Measurements from ENCODE around the gene PRKX. TPM values are rescaled to one million over a fixed set of nuclear protein-coding genes. Genes with fewer than 3 reads are reported as not detected.

The PRKX gene
- total and polyA plus RNA-seq, 2 of the 13 experiments (the other 11 are each of a cell fraction or from before 2014, with no cell fraction given), result 0.01 to 0.15 TPM

GRCh38 chrX:3603026-3603661 lies 110.3 kb downstream of the PRKX start (continued):
- TF ChIP-seq, protein P1, sequence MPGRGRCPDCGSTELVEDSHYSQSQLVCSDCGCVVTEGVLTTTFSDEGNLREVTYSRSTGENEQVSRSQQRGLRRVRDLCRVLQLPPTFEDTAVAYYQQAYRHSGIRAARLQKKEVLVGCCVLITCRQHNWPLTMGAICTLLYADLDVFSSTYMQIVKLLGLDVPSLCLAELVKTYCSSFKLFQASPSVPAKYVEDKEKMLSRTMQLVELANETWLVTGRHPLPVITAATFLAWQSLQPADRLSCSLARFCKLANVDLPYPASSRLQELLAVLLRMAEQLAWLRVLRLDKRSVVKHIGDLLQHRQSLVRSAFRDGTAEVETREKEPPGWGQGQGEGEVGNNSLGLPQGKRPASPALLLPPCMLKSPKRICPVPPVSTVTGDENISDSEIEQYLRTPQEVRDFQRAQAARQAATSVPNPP (CRISPR knock-in tag; IDR thresholded peaks at IDR 0.05), result no peak
- no peak for TF ChIP-seq ZNF383 (CRISPR knock-in tag; IDR thresholded peaks at IDR 0.05; ENCODE audit: borderline replicate concordance)
- TF ChIP-seq ARHGAP35 (CRISPR knock-in tag; IDR thresholded peaks at IDR 0.05; ENCODE audit: borderline replicate concordance), result no peak
- TF ChIP-seq ZNF274 (CRISPR knock-in tag; IDR thresholded peaks at IDR 0.05), result no peak
- TF ChIP-seq NR2F6 (IDR thresholded peaks at IDR 0.05), result no peak
- TF ChIP-seq NR2F6 (CRISPR knock-in tag; IDR thresholded peaks at IDR 0.05), result no peak
- no peak for TF ChIP-seq ZNF816 (CRISPR knock-in tag; IDR thresholded peaks at IDR 0.05; ENCODE audit: borderline replicate concordance)

GRCh38 chrX:3599802-3600430 lies 113.5 kb downstream of the PRKX start:
- in situ Hi-C loops (cut with HindIII; ENCODE audit: extremely low pct_ligation_motif_present, low pct_unique_long_range_greater_than_20kb), result no loop called here
- ATAC-seq (no peak), DNase-seq (ENCODE audit: low spot score) (no peak), FAIRE-seq (no peak)
- H2AFZ ChIP-seq (ENCODE audit: low read length), result no peak overlapping the region
- POLR2A ChIA-PET, result no interaction called here
- H3K27ac ChIP-seq (ENCODE audit: extremely low read length, insufficient read depth, low read length), result no peak overlapping the region
- H4K20me1 ChIP-seq (ENCODE audit: insufficient read depth, low read length), result no peaks in the 10 kb centered on the region
- CTCF ChIA-PET (ENCODE audit: low intra/inter-chr PET ratio, low total read pairs), result no interaction called here
- no peaks in the 10 kb centered on the region for H3K36me3 ChIP-seq (replicated peaks in 1 of 2; ENCODE audit: control insufficient read depth in 1 of 2, insufficient read depth in 2 of 2, low read length in 2 of 2)
- WGBS (ENCODE audit: low lambda C conversion rate), result 17% methylated on average over 7 of the region's 7 CpGs
- H3K9me3 ChIP-seq (ENCODE audit: low read length), result no peaks in the 10 kb centered on the region
- no peaks in the 10 kb centered on the region for H3K27me3 ChIP-seq (ENCODE audit: control insufficient read depth in 1 of 2, insufficient read depth in 2 of 2, low read length in 2 of 2)
- no peak overlapping the region for H3K4me3 ChIP-seq (replicated peaks in 1 of 3; ENCODE audit: insufficient read depth in 1 of 3, low read depth in 2 of 3, low read length in 3 of 3)
- H3K4me1 ChIP-seq (ENCODE audit: insufficient read depth, low read length), result no peaks in the 10 kb centered on the region
- intact Hi-C loops (cut with micrococcal nuclease; ENCODE audit: unreplicated experiment), result no loop called here
- BruUV-seq (replicated peaks), result no TSS peak
- H3K9ac ChIP-seq (ENCODE audit: insufficient read depth, low read depth, low read length), result no peak overlapping the region
- H3K79me2 ChIP-seq (ENCODE audit: insufficient read depth, low read length), result no peaks in the 10 kb centered on the region
- H3K4me2 ChIP-seq (ENCODE audit: low read depth, low read length), result no peak overlapping the region
- TF ChIP-seq, protein P2, sequence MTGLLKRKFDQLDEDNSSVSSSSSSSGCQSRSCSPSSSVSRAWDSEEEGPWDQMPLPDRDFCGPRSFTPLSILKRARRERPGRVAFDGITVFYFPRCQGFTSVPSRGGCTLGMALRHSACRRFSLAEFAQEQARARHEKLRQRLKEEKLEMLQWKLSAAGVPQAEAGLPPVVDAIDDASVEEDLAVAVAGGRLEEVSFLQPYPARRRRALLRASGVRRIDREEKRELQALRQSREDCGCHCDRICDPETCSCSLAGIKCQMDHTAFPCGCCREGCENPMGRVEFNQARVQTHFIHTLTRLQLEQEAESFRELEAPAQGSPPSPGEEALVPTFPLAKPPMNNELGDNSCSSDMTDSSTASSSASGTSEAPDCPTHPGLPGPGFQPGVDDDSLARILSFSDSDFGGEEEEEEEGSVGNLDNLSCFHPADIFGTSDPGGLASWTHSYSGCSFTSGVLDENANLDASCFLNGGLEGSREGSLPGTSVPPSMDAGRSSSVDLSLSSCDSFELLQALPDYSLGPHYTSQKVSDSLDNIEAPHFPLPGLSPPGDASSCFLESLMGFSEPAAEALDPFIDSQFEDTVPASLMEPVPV (CRISPR knock-in tag; IDR thresholded peaks at IDR 0.05), result no peak
- TF ChIP-seq ZNF562 (CRISPR knock-in tag; IDR thresholded peaks at IDR 0.05; ENCODE audit: borderline replicate concordance), result no peak
- TF ChIP-seq GPN1 (CRISPR knock-in tag; IDR thresholded peaks at IDR 0.05; ENCODE audit: borderline replicate concordance), result no peak
- TF ChIP-seq KDM1A (CRISPR knock-in tag; IDR thresholded peaks at IDR 0.05), result no peak
- TF ChIP-seq NONO (IDR thresholded peaks at IDR 0.05), result no peak
- TF ChIP-seq NONO (CRISPR knock-in tag; conservative IDR thresholded peaks at IDR 0.05), result no peak
- TF ChIP-seq ESRRA (CRISPR knock-in tag; IDR thresholded peaks at IDR 0.05; ENCODE audit: low read depth), result no peak
- no peak for TF ChIP-seq FOXA1 (IDR thresholded peaks at IDR 0.05)
- no peak for TF ChIP-seq FOXA1 (CRISPR knock-in tag; IDR thresholded peaks at IDR 0.05)
- TF ChIP-seq, protein P3, sequence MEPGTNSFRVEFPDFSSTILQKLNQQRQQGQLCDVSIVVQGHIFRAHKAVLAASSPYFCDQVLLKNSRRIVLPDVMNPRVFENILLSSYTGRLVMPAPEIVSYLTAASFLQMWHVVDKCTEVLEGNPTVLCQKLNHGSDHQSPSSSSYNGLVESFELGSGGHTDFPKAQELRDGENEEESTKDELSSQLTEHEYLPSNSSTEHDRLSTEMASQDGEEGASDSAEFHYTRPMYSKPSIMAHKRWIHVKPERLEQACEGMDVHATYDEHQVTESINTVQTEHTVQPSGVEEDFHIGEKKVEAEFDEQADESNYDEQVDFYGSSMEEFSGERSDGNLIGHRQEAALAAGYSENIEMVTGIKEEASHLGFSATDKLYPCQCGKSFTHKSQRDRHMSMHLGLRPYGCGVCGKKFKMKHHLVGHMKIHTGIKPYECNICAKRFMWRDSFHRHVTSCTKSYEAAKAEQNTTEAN (CRISPR knock-in tag; conservative IDR thresholded peaks at IDR 0.05), result no peak
- TF ChIP-seq, protein P4, sequence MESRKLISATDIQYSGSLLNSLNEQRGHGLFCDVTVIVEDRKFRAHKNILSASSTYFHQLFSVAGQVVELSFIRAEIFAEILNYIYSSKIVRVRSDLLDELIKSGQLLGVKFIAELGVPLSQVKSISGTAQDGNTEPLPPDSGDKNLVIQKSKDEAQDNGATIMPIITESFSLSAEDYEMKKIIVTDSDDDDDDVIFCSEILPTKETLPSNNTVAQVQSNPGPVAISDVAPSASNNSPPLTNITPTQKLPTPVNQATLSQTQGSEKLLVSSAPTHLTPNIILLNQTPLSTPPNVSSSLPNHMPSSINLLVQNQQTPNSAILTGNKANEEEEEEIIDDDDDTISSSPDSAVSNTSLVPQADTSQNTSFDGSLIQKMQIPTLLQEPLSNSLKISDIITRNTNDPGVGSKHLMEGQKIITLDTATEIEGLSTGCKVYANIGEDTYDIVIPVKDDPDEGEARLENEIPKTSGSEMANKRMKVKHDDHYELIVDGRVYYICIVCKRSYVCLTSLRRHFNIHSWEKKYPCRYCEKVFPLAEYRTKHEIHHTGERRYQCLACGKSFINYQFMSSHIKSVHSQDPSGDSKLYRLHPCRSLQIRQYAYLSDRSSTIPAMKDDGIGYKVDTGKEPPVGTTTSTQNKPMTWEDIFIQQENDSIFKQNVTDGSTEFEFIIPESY (CRISPR knock-in tag; IDR thresholded peaks at IDR 0.05), result no peak
- no peak for TF ChIP-seq TCF7 (IDR thresholded peaks at IDR 0.05; ENCODE audit: low read depth)
